ENCODE measurements around the gene PID1.

The PID1 gene

DNA sequence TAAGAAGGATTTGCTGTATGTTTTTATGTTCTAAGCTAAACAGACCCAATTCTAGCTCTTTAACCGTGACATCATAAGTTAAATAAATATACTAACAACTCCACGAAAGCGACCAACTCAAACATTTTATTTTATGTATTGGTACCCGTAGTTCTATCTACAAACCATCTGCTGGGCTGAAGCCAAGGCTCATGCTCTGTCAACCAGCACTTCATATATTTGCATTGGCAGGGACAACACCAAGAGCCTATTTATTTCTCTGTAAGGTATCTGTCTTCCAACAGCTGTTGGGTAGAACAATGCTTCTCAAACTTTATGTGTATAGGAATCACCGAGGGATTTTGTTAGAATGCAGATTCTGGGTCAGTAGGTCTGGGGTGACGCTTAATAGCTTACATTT lies 64.5 kb downstream of the PID1 start:
- TF ChIP-seq, protein P1, sequence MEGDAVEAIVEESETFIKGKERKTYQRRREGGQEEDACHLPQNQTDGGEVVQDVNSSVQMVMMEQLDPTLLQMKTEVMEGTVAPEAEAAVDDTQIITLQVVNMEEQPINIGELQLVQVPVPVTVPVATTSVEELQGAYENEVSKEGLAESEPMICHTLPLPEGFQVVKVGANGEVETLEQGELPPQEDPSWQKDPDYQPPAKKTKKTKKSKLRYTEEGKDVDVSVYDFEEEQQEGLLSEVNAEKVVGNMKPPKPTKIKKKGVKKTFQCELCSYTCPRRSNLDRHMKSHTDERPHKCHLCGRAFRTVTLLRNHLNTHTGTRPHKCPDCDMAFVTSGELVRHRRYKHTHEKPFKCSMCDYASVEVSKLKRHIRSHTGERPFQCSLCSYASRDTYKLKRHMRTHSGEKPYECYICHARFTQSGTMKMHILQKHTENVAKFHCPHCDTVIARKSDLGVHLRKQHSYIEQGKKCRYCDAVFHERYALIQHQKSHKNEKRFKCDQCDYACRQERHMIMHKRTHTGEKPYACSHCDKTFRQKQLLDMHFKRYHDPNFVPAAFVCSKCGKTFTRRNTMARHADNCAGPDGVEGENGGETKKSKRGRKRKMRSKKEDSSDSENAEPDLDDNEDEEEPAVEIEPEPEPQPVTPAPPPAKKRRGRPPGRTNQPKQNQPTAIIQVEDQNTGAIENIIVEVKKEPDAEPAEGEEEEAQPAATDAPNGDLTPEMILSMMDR (IDR thresholded peaks at IDR 0.05; ENCODE audit: unreplicated experiment in 3 of 3): no peak
- H3K4me1 Mint-ChIP-seq: peaks cover 15% of the 10 kb centered on the region
- no peak overlapping the region for H3K4me3 Mint-ChIP-seq
- no peaks in the 10 kb centered on the region for H3K36me3 Mint-ChIP-seq (ENCODE audit: low read depth)
- no peaks in the 10 kb centered on the region for H3K9me3 Mint-ChIP-seq
- H3K27me3 Mint-ChIP-seq (ENCODE audit: low read depth): no peaks in the 10 kb centered on the region
- no peak overlapping the region for H3K27ac Mint-ChIP-seq

DNA sequence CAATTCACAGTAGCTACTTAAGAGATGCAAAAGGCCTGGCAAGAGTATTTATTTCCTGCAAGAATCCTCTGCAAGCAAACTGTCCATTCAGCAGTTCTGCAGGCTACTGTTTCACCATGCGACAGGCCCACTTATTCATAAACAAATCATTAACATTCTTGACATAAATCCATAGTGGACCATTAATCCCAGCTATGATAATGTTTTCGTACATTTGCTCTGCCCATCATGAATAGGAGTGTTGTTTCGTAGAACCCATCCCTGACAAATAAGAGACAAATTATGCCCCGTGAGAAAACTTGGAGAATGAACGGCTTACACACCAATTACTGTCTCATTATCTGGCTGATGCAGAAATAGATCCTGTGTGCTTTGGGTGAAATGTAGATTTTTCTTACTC lies 65.4 kb downstream of the PID1 start:
- Mint-ChIP-seq H3K4me1 (peaks cover 15% of the 10 kb centered on the region), H3K36me3 (ENCODE audit: low read depth) (no peaks in the 10 kb centered on the region), H3K27me3 (ENCODE audit: low read depth) (no peaks in the 10 kb centered on the region), H3K27ac (no peak overlapping the region), H3K9me3 (no peaks in the 10 kb centered on the region), H3K4me3 (no peak overlapping the region)
- TF ChIP-seq, protein P1 (IDR thresholded peaks at IDR 0.05; ENCODE audit: unreplicated experiment in 3 of 3): no peak

DNA sequence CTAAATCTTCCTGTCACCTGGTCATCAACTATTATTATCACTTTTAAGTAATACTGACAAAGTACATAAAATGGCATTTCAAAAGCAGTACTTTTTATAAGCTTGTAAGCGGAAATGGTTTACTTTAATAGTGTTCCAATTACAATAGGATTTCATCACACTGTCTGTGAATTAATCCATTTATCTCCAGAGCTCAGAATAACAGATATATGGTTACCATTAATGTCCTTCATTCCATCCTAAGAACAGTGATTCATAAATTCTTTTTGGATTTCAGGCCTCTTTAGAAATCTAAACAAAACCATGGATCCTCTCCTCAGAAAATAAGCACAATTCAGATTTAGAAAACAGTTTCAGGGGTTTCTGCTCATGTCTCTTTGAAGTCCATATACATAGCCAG lies 68.4 kb downstream of the PID1 start:
- no peaks in the 10 kb centered on the region for H3K9me3 Mint-ChIP-seq
- TF ChIP-seq, protein P1 (IDR thresholded peaks at IDR 0.05; ENCODE audit: unreplicated experiment in 3 of 3): no peak
- peaks cover 15% of the 10 kb centered on the region for H3K4me1 Mint-ChIP-seq
- peaks cover 5% of the 10 kb centered on the region for H3K27me3 Mint-ChIP-seq (ENCODE audit: low read depth)
- no peak overlapping the region for H3K27ac Mint-ChIP-seq
- H3K36me3 Mint-ChIP-seq (ENCODE audit: low read depth): no peaks in the 10 kb centered on the region
- no peak overlapping the region for H3K4me3 Mint-ChIP-seq

DNA sequence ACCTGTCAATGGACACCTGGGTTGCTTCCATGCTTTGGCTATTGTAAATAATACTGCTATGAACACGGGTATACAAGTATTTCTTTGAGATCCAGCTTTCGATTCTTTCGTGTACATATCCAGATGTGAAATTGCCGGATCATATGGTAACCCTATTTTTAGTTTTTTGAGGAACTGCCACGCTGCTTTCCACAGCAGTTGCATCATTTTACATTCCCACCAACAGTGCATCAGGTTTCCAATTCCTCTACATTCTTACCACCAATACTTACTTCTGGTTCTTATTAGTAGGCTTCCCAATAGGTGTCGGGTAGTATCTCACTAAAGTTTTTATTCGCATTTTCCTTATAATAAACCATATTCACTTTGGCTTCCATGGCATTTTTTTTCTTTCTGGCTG lies 69.6 kb downstream of the PID1 start:
- H3K27me3 Mint-ChIP-seq (ENCODE audit: low read depth): peaks cover 5% of the 10 kb centered on the region
- peaks cover 14% of the 10 kb centered on the region for H3K4me1 Mint-ChIP-seq
- no peak overlapping the region for H3K27ac Mint-ChIP-seq
- TF ChIP-seq, protein P1 (IDR thresholded peaks at IDR 0.05; ENCODE audit: unreplicated experiment in 3 of 3): no peak
- H3K4me3 Mint-ChIP-seq: no peak overlapping the region
- no peaks in the 10 kb centered on the region for H3K9me3 Mint-ChIP-seq
- no peaks in the 10 kb centered on the region for H3K36me3 Mint-ChIP-seq (ENCODE audit: low read depth)

DNA sequence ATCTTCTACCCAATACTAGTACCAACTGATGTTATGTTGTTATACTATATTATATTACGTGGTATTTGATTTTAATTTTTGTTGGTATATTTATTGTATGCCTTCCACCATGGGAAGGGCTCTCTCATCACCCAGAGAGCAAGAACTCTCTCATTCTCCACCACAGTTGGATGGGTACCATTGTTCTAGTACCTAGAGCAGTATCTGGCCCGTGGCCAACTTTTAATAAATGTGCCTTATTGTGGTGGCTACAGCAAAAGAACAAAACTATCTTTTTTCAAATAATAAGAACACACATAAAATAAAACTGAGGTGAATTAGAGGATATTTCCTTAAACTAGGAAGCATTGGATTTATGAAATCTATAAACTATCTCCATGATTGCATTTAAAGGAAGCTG lies 71.8 kb downstream of the PID1 start:
- H3K27ac Mint-ChIP-seq: no peak overlapping the region
- peaks cover 5% of the 10 kb centered on the region for H3K27me3 Mint-ChIP-seq (ENCODE audit: low read depth)
- no peaks in the 10 kb centered on the region for H3K36me3 Mint-ChIP-seq (ENCODE audit: low read depth)
- no peaks in the 10 kb centered on the region for H3K4me1 Mint-ChIP-seq
- no peaks in the 10 kb centered on the region for H3K9me3 Mint-ChIP-seq
- no peak overlapping the region for H3K4me3 Mint-ChIP-seq
- TF ChIP-seq, protein P1 (IDR thresholded peaks at IDR 0.05; ENCODE audit: unreplicated experiment in 3 of 3): no peak

DNA sequence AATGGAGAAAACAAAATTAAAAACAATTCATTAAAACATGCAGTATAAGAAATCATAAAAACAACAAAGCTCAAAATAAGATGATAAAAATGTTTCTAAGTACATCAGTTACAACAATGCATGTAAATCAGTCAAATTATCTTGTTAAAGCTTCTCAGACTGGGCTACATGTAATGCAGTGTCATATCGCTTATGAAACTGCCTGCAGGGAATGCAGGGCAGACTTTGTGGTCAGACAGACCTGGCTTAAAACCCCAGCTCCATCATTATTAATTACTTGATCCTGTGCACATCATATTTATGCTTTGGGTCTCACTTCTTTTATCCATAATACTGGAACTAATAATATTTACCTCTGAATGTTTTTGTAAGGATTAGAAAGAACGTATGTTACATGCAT lies 74.6 kb downstream of the PID1 start:
- Mint-ChIP-seq H3K9me3 (no peaks in the 10 kb centered on the region), H3K36me3 (ENCODE audit: low read depth) (no peaks in the 10 kb centered on the region), H3K4me1 (no peaks in the 10 kb centered on the region), H3K4me3 (no peak overlapping the region), H3K27me3 (ENCODE audit: low read depth) (peaks cover 5% of the 10 kb centered on the region), H3K27ac (no peak overlapping the region)
- TF ChIP-seq, protein P1 (IDR thresholded peaks at IDR 0.05; ENCODE audit: unreplicated experiment in 3 of 3): no peak

Measured in nephron (organoid).